Activated naive CD4-positive, alpha-beta T cell (primary cell): ENCODE data around the gene ENOX1.

ENCODE experiments used
- DNase-seq, 4 experiments: peaks; one replicate each; lab custom pipeline; 2025; lab: John Stamatoyannopoulos, UW

The ENOX1 gene

GRCh38 chr13:43785650-43786471 lies 911 bp downstream of the ENOX1 start:
- no peak for DNase-seq

DNA sequence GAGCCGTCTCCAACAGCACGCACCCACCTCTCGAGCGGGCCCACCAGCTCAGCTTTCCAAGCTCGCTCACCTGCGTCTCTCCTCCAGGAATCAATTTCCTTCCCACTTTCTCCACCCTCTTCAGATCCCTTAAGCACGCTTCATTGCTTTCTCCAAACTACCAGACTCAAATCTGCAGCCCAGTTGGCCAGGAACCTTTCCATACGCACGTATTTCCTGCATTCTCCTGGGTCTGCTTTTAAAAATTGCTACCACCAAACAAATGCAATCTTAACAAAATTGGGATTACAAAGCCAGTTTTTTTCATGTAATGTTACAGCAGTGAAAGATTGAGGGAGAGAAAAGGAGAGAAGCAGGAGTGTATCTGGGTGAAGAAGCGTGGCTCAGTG lies 1.5 kb downstream of the ENOX1 start:
- no peak for DNase-seq

- DNase-seq: no peak
These were observed 2.3 kb downstream of the ENOX1 start for GRCh38 chr13:43784496-43784895.

DNA sequence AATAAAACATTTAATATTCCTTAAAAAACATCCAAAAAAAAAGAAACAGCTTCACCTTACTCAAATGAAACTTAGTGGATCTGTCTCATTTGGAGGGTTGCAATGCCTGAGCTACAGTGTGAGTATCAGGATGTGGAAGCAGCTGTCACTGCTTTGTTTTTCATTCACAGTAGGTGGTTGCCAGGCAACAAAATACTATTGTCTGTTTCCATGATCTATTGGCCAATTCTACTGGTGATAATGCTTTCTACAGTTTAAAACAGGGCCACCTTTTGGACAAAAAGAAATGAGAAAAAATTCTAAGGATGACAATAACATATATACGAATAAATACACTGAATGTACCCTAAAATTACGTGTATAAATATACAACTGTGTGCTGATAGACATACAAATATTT lies 3.0 kb downstream of the ENOX1 start:
- DNase-seq: no peak

DNA sequence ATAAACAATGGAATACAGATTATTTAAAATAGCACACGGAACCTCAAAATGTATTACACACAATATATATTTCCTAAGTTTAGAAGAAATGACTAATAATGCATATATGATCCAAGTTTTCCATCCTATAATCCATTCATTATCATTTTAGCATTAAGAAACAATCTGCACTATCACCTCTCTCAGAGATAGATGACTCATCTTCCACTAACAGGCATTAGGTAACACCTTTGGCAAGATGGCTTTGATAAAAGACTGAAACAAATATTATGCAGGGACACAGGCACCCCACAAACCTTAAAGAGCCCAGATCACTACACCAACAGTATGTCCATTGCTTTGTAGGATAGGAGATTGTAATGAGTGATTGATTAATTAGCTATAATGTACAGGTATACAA lies 4.1 kb downstream of the ENOX1 start:
- no peak for DNase-seq

GRCh38 chr13:43780666-43781065 lies 6.1 kb downstream of the ENOX1 start:
- DNase-seq: no peak

DNA sequence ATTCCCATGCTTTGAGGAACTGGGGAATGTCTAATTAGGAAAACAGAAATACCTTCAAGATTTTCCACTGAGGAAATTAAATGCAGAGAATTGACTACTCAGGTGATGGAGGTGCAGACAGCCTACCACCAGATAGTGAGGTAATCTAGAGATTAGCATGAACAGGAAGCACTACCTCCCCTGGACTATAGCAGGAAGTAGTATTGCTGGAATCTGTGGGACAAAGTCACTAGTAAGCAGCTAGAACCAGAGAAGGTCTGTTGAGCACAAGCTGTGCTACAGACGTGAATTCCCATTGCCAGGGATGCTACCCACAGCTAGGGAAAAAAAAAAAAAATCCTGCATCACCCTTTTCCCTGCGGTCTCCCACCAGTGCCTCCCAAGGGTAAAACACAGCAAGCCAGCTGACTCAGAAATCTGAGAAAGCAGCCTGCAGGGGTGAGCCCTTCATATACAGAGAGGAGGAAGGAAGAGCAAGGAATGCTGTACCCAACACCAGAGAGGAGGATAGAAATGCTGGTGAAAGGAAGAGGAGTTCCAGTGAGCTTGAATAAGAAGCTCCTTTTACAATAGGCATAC lies 10.2 kb downstream of the ENOX1 start:
- no peak for DNase-seq

GRCh38 chr13:43776006-43776405 lies 10.8 kb downstream of the ENOX1 start:
- DNase-seq: no peak

GRCh38 chr13:43773602-43774001 lies 13.2 kb downstream of the ENOX1 start:
- DNase-seq: no peak

GRCh38 chr13:43770871-43771270 lies 15.9 kb downstream of the ENOX1 start:
- DNase-seq: no peak

GRCh38 chr13:43769529-43769928 lies 17.2 kb downstream of the ENOX1 start:
- DNase-seq: no peak

- DNase-seq: no peak
These were observed 19.3 kb downstream of the ENOX1 start for GRCh38 chr13:43767341-43767931.

DNA sequence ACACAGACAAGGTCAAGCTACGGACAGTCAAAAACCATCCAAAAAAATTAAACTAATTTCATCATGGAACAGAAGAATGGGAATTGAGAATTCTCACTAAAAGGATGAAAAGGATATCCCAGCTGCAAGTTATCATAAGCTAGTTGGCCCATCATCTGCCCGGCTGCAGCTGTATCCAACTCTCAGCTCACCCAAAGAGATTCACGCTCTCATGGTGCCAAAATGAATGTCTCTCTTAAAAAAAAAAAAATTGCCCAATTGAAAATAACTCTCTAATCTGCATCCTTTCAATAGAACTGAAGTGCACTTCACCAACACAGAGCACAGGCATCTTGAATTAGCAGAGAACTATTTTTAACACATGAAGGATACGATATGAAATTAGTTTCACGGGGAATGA lies 20.0 kb downstream of the ENOX1 start:
- DNase-seq: no peak

GRCh38 chr13:43764349-43764748 lies 22.4 kb downstream of the ENOX1 start:
- no peak for DNase-seq

DNA sequence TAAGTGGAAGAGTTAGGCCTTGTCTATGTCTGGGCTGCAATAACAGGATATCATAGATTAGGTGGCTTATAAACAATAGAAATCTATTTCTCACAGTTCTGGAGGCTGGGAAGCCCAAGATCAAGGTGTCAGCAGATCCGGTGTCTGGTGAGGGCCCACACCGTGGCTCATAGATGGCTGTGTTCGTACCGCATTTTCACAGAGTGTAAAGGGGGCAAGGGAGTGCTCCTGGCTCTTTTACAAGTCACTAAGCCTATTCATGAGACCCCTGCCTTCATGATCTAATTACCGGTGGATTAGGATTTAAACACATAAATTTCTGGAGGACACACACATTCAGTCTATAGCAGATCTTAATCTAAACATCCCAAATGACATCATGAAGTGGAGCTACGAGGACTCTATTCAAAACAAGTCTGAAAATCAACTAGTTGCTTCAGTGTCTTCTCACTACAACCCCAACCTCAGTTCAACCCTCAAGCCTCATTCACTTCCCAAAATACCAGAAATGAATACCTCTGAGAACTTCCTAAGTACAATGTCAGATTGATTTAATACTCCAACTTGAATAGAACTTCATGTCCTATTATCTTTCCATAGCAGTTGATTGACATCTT lies 23.5 kb downstream of the ENOX1 start:
- no peak for DNase-seq

GRCh38 chr13:43761616-43762315 lies 25.0 kb downstream of the ENOX1 start:
- DNase-seq: no peak

- no peak for DNase-seq
These were observed 26.5 kb downstream of the ENOX1 start for GRCh38 chr13:43760257-43760656.

GRCh38 chr13:43758834-43759233 lies 27.9 kb downstream of the ENOX1 start:
- no peak for DNase-seq

DNA sequence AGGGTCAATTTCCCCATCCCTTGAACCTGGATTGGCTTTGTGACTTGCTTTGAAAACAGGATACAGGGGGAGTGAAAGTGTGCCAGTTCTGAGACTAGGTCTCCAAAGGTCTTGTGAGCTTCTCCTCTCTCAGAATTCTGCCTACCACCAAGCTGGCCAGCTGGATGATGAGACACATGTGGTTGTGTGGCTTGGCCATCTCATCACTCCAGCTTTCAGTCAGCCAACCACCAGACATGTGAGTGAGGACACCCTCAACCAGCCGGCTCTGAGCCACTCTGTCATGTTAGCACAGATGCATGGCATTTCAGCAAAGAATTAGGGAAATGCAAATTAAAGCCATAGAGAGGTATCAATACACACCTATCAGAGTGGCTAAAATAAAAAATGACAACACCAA lies 29.5 kb downstream of the ENOX1 start:
- DNase-seq: no peak

DNA sequence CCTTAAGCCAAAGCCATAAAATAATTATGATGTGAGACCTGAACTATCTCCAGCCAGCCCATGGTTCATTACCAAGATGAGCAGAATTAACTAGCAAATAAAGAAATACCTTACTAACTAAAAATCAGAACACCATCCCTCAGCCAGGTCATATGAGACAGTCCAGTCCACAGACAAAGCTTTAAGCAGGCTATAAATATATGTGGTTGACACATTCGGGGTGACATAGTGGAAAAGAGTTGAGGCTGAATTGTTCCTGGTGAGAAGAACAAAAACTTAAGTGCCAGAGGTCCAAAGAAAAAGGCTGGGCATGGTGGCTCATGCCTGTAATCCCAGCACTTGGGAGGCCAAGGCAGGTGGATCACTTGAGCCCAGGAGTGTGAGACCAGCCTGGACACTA lies 30.9 kb downstream of the ENOX1 start:
- no peak for DNase-seq

DNA sequence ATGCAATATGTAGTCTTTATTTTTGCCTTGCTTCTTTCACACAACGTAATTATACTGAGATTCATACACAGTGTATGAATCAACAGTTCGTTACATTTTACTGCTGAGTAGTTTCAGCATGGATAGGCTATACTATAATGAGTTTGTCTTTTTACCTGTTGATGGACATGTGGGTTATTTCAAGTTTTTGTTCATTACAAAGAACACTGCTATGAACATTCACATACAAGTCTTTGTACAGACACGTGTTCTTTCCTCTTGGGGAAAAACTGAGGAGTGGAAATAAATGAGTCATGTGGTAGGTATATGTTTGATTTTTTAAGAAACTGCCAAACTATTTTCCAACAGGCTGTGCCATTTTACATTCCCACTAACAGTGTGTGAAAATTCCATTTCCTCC lies 35.1 kb downstream of the ENOX1 start:
- DNase-seq: no peak

DNA sequence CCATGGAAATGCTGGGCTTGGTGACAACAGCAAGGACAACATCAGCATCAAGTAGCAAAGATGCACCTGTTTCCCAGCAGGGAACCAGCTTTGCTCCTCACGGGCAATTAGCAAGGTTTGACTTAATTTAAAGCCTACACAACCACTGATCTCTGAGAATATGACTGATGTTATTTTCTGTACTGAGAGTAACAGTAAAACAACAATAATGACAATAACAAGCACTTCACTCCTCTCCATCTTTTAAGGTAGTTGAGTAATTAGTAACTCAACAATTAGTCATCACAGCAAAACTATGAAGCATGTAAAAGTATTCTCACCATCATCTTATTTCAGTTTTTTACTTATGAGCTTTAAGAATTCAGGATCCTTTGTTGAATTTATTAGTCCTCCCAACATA lies 37.3 kb downstream of the ENOX1 start:
- DNase-seq: no peak
